SK-N-MC (cell line): ENCODE measurements around the gene CUX1.

ENCODE experiments used
- DNase-seq: peaks from one replicate; pipeline ENCODE4 v3.0.0-alpha.2; 2011; ENCODE audit warnings: low read depth, low spot score
- H3K27ac ChIP-seq: fragments of 200-600 bp; sonication (generic); 2 replicates; pipeline ENCODE4 v1.5.1; 2016; ENCODE audit warnings: mixed run types
- H3K36me3 ChIP-seq: fragments of 200-600 bp; sonication (generic); 2 replicates; pipeline ENCODE4 v1.6.1; 2017; ENCODE audit warnings: antibody characterized with exemption, low read length, mixed read lengths; ENCODE audit not compliant: insufficient read depth
- H3K4me3 ChIP-seq: fragments of 200-600 bp; sonication (generic); 2 replicates; pipeline ENCODE4 v1.5.1; 2016
- H3K9ac ChIP-seq: fragments of 200-600 bp; sonication (generic); 2 replicates; pipeline ENCODE4 v1.8.0; 2017; ENCODE audit warnings: mixed run types, mixed read lengths; ENCODE audit not compliant: insufficient read length
- H3K9me3 ChIP-seq: fragments of 200-600 bp; sonication (generic); 2 replicates; pipeline ENCODE4 v1.6.1; 2017; ENCODE audit warnings: low read depth, mild to moderate bottlenecking, antibody characterized with exemption, low read length, moderate library complexity, mixed read lengths
- EZH2 ChIP-seq: fragments of 200-600 bp; sonication (generic); IDR thresholded peaks from one replicate; pipeline ENCODE4 v1.6.1; 2017; ENCODE audit warnings: antibody characterized with exemption
- FOXP2 ChIP-seq: optimal IDR thresholded peaks from 2 replicates; pipeline ENCODE3; 2011; ENCODE audit warnings: mild to moderate bottlenecking, moderate library complexity; ENCODE audit not compliant: insufficient read depth; ENCODE audit errors: extremely low read length, control extremely low read depth
- POLR2AphosphoS5 ChIP-seq: IDR thresholded peaks from 2 replicates; pipeline ENCODE4 v1.6.1; 2012; ENCODE audit warnings: mild to moderate bottlenecking, low read depth, low read length, borderline replicate concordance

Gene CUX1

GRCh38 chr7:101945034-101945758, 127.8 kb downstream of the CUX1 start:
- Histone ChIP-seq H3K4me3 (no peak overlapping the region), H3K36me3 (no peaks in the 10 kb centered on the region), H3K27ac (no peak overlapping the region), H3K9me3 (no peaks in the 10 kb centered on the region), H3K9ac (no peak overlapping the region)
- TF ChIP-seq POLR2AphosphoS5 (no peak), EZH2 (no peak), FOXP2 (no peak)
- DNase-seq, result no peak

GRCh38 chr7:101947899-101948298, 130.5 kb downstream of the CUX1 start:
- TF ChIP-seq POLR2AphosphoS5 (no peak), EZH2 (no peak), FOXP2 (no peak)
- H3K36me3 ChIP-seq, result no peaks in the 10 kb centered on the region
- H3K4me3 ChIP-seq, result no peak overlapping the region
- H3K9me3 ChIP-seq, result no peaks in the 10 kb centered on the region
- DNase-seq, result no peak
- H3K9ac ChIP-seq, result no peak overlapping the region
- no peak overlapping the region for H3K27ac ChIP-seq

- H3K36me3 ChIP-seq, result no peaks in the 10 kb centered on the region
- H3K9ac ChIP-seq, result no peak overlapping the region
- no peaks in the 10 kb centered on the region for H3K9me3 ChIP-seq
- TF ChIP-seq EZH2 (no peak), FOXP2 (no peak), POLR2AphosphoS5 (no peak)
- no peak for DNase-seq
- no peak overlapping the region for H3K27ac ChIP-seq
- H3K4me3 ChIP-seq, result no peak overlapping the region
These were observed 131.2 kb downstream of the CUX1 start for GRCh38 chr7:101948650-101949049.

GRCh38 chr7:101950450-101951119, 133.2 kb downstream of the CUX1 start:
- Histone ChIP-seq H3K9me3 (no peaks in the 10 kb centered on the region), H3K4me3 (no peak overlapping the region), H3K36me3 (no peaks in the 10 kb centered on the region), H3K27ac (no peak overlapping the region), H3K9ac (no peak overlapping the region)
- TF ChIP-seq POLR2AphosphoS5 (no peak), FOXP2 (no peak), EZH2 (no peak)
- no peak for DNase-seq

GRCh38 chr7:101951757-101952156, 134.3 kb downstream of the CUX1 start:
- TF ChIP-seq POLR2AphosphoS5 (no peak), EZH2 (no peak), FOXP2 (no peak)
- H3K36me3 ChIP-seq, result no peaks in the 10 kb centered on the region
- no peak overlapping the region for H3K9ac ChIP-seq
- no peak for DNase-seq
- no peak overlapping the region for H3K4me3 ChIP-seq
- H3K9me3 ChIP-seq, result no peaks in the 10 kb centered on the region
- H3K27ac ChIP-seq, result no peak overlapping the region

GRCh38 chr7:101952355-101953247, 135.2 kb downstream of the CUX1 start:
- no peak overlapping the region for H3K4me3 ChIP-seq
- no peak overlapping the region for H3K27ac ChIP-seq
- H3K9me3 ChIP-seq, result no peaks in the 10 kb centered on the region
- no peaks in the 10 kb centered on the region for H3K36me3 ChIP-seq
- no peak overlapping the region for H3K9ac ChIP-seq
- TF ChIP-seq POLR2AphosphoS5 (no peak), EZH2 (no peak), FOXP2 (no peak)
- DNase-seq, result no peak

GRCh38 chr7:101953248-101953819, 135.9 kb downstream of the CUX1 start:
- H3K9me3 ChIP-seq, result no peaks in the 10 kb centered on the region
- DNase-seq, result no peak
- no peaks in the 10 kb centered on the region for H3K36me3 ChIP-seq
- TF ChIP-seq POLR2AphosphoS5, result no peak
- TF ChIP-seq EZH2, result no peak
- TF ChIP-seq FOXP2, result no peak
- H3K4me3 ChIP-seq, result no peak overlapping the region
- H3K9ac ChIP-seq, result no peak overlapping the region
- no peak overlapping the region for H3K27ac ChIP-seq

- no peak overlapping the region for H3K27ac ChIP-seq
- no peak overlapping the region for H3K4me3 ChIP-seq
- TF ChIP-seq POLR2AphosphoS5 (no peak), FOXP2 (no peak), EZH2 (no peak)
- no peaks in the 10 kb centered on the region for H3K36me3 ChIP-seq
- no peaks in the 10 kb centered on the region for H3K9me3 ChIP-seq
- H3K9ac ChIP-seq, result no peak overlapping the region
- no peak for DNase-seq
These were observed 137.1 kb downstream of the CUX1 start for GRCh38 chr7:101954499-101954898.
